Measurements from ENCODE around the gene CFH.
"Not testable (repeated sequence)": the region's sequence is repeated elsewhere in the genome, so short reads cannot be mapped to it uniquely, and the experiment has no call there.

CFH gene

DNA sequence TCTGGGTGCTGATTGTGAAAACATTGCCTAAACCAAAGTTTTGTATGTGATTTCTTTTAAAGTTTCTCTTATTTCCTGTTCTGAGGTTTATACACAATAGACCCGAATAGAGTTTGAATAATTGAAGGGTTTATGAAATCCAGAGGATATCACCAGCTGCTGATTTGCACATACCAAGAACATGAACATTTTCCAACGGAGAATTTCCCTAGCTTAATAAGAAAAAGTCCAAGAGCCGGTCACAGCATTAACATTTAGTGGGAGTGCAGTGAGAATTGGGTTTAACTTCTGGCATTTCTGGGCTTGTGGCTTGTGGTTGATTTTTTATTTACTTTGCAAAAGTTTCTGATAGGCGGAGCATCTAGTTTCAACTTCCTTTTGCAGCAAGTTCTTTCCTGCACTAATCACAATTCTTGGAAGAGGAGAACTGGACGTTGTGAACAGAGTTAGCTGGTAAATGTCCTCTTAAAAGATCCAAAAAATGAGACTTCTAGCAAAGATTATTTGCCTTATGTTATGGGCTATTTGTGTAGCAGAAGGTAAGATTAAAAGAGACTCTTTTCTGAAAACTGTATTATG is at the start of gene CFH:
Gene CFH (plus strand): TSS at position 407 of the 579 bp plus-strand sequence. CDS start 75 bp downstream, at position 482.
- DNase-seq: peak; percentile 51

DNA sequence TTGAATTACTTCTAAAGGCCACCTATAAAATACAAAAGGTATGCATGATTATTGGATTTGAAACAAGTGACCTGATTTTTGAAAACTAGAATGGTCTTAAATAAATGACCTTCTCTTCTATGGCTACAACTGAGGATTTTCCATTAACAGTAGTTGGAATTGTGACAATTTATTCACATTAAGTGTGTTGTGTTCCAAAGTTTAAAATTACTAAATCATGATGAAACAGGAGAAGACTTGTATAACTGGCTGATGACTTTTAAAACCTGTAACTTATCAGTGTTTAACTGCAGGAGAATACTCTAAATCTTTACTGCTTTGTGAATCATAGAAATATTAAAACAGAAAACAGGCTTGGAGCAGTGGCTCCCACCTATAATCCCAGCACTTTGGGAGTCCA is 48.2 kb upstream of the CFH start:
- DNase-seq: no peak

DNA sequence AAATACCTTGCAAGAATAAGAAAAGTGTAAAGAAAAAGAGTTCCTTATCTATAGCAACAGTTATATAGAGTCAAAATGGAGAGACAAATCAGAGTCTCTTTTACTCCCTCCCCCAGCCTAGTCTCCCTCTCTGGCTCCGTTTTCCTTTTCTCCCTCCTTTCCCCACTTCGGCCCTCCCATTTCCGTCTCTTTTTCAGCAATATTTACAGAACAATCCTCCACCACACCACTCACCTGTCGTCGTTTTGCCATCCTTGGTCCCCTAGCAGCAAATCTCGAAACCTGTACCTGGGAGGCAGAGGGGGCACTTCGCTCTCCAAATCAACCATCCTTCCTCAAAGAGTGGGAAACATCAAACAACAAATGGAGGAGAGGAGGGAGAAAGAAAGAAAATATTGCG is 43.9 kb upstream of the CFH start:
- DNase-seq: no peak

DNA sequence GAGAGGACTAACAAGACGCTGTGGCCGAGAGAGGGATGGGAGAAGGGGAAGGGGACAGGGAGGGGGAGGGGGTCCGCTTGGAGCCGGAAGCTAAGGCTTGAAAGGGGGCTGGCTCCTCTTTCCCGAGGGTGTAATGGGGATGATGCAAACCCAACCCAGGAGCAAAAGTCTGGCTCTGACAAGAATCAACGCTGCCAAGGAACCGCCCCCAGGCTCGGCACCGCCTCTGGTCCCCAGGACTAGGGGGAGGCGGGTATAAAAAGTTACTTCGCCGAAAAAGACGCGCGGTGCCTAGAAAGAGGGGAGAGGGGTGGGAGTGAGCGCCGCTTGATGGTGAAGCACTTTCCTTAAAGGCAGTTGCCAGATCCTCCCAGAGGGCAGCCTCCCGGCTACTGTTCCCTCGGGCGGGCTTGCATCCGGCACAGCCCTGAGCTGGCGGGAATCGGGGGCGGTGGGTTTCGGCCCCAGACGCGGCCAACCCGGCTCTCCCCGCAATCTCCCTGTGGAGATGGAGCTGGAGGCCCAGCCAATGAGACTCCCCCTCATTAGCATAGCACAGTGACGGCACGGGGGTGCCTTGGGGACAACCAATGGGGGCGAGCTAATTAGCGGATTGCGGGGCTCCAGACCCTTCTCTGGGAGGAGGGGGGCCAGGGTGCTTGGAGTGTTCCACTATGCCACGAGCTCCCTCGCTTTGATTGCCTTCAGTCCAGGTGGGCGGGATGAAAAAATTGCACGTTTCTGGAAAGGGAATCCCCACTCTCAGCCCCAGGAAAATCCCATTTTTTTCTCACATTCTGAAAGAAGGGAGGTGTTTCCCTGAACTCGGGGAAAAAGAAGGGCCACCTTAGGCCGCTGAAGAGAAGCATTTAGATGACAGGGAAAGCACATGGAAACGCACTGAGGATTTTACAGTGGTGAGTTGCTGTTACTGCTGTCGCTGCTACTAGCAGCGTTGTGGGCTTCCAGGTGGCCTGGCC is 43.2 kb upstream of the CFH start, which contains the start of gene KCNT2:
Gene KCNT2 (minus strand): TSS at position 51 of the 980 bp plus-strand sequence. CDS start 131 bp downstream, outside the sequence.
- DNase-seq: peak; percentile 21

DNA sequence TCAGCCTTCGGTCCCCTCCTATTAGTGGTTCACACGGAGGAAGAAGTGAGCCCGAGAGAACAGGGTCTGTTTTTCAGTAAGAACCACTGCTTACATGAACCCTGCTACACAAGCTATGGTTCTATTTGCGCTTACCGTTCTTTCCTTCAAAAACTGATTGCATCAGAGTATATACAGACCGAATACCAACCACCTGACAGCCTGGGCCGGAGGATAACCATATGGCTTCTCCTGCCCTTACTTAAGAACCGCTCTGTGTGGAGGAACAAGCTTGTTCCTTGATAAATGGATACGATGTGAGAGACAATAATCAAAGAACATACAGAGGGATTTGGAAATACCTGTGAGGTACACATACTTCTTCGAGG is 42.5 kb upstream of the CFH start:
- no peak for DNase-seq

DNA sequence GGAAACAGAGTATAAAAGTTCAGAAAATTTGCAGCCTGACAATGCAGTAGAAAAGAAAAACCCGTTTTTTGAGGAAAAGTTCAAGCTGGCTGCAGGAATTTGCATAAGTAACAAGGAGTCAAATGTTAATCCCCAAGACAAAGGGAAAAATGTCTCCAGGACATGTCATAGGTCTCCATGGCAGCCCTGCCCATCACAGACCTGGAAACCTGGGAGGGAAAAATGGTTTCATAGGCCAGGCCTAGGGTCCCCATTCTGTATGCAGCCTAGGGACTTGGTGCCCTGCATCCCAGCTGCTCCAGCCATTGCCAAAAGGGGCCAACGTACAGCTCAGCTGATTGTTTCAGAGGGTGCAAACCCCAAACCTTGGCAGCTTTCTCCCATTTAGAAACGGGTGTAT is 40.0 kb upstream of the CFH start:
- no peak for DNase-seq

DNA sequence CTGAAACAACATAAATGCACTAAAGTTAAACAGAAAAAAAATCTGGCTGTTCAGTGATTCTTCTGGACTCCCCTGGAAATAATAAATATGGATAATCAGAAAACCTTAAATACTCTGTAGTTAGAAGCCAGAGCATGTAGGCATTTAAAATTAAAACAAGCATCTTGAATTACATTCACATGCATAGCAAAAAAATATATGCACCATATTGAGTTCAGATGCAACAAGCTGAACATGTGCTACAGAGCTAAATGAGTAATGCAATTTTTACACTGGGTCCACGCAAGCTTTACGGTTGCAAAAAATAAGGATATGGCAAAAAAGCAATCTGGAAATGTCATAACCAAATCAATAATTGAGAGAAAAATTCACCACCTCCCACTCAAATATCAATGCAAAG is 32.1 kb upstream of the CFH start:
- DNase-seq: no peak

DNA sequence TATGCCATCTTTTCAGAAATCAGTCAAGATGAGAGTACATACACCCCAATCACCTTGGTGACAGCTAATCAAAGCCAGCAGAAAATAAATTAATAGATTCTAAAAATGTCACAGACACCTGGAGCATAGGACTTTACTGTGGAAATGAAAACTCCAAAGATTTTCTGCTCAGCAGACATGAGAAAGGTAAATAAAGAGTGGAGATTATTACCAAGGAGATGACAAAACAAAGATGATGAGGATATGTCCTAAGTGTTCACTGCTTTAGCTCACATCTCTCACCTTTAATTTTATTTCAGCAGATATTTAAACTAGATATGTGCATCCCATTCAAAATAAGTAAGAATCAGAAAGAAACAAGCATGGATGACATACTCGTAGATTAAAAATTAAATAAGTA is 28.8 kb upstream of the CFH start:
- no peak for DNase-seq

DNA sequence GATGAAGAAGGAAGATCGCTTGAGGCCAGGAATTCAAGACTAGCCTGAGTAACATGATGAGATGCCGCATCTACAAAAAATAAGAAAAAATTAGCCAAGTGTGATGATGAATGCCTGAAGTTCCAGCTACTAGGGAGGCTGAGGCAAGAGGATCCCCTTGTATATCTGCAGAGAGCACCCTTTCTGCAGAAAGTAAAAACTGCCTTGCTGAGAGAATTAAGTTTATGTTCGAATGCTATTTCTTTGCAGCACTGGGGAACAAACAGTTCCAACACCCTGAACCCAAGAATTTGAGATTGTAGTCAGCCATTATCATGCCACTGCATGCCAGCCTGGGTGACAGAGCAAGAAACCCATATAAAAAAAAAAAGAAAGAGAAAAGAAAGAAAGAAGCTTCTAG is 23.0 kb upstream of the CFH start:
- DNase-seq: no peak

DNA sequence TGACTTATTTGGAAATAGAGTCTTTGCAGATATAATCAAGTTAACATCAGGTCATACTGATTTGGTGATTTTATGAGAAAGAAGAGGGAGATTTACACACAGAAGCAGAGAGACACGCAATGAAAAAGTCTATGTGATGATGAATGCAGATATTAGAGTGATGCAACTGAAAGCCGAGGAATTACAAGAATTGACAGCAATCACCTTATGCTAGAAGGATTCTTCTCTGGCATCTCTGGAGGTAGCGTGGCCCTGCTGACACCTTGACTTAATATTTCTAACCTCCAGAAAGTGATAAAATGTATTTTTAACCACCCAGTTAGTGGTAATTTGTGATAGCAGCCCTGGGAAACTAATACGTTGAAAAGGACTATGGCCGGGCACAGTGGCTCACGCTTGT is 14.2 kb upstream of the CFH start:
- no peak for DNase-seq

DNA sequence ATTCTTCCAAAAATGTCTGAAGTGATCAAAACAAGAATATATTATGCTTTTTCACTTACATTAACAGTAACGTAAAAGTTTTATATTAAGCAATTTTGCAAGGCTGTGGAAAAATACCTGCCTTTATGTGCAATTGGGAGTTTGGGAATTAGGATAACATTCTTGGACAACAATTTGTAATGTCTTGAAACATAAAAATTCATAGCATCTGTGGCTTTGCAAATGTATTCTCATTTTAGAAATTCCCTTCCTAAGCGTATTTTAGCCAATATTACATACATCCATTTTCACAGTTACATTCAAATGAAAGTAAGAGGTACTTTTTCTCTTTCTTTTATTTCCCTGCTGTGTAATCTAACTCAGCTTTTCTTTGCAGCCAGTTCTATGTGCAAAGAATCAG is 13.4 kb upstream of the CFH start:
- no peak for DNase-seq

DNA sequence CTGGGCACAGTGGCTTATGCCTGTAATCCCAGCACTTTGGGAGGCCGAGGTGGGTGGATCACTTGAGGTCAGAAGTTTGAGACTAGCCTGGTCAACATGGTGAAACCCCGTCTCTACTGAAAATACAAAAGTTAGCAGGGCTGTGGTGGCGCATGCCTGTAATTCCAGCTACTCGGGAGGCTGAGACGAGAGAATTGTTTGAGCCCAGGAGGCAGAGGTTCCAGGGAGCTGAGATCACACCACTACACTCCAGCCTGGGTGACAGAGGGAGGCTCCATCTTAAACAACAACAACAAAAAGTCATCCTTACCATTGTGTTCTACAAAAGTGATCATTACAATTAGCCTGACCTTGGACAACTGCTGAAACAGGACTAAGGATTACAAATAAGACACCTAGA is 12.6 kb upstream of the CFH start:
- DNase-seq: not testable (repeated sequence)

DNA sequence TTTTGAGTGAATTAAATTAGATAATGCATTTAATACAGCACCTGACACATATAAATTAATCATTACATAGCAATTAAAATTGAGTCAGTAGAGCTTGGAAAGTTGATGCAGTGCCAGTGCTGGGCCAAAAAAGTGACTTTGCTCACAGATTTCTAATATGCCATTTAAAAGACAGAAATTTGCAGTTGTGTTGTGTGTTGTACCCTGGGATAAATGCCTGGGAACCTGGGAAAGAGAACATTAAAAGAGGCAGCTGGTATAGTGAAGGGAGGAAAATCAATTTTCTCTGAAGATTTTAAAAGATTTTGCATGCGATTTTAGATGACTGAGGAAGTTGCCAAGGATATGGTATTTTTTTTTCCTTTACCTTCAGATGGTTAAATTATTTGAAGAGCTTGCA is 10.9 kb upstream of the CFH start:
- DNase-seq: no peak

DNA sequence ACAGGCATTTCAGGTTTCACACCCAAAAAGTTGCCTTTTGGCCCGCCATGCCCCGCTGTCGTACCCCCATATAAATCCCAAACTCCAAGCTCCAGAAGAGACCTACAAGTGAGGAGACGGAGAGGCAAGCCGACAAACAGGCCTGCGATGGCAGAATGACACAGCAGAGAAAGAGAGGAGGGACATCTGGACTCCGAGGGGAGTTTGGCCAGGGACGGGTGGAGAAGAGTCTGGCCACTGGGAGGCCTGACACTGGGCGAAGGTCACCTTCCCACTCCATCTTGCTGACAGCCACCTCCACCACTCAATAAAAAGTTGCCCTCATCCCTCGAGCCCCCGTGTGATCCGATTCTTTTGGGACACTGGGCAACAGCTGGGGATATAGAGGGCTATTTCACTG is 1.9 kb upstream of the CFH start:
- no peak for DNase-seq

DNA sequence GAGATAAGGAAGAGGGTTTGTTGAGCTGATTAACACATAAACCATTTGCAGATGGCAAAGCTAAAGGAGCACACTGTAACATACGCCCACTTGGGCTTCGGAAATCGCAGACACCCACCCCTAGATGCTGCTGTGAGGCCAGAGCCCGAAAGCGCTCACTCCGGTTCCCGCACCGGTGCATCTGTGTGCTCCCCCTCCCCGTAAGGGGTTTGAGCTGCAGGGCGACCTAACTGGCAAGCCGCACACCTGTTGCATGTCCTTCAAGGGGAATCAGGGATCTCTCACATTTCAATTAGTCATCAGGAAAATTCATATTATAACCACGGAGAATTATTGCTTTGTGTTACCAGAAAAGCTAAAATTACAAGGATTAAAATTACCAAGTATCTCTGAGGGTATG is 1.4 kb upstream of the CFH start:
- no peak for DNase-seq

DNA sequence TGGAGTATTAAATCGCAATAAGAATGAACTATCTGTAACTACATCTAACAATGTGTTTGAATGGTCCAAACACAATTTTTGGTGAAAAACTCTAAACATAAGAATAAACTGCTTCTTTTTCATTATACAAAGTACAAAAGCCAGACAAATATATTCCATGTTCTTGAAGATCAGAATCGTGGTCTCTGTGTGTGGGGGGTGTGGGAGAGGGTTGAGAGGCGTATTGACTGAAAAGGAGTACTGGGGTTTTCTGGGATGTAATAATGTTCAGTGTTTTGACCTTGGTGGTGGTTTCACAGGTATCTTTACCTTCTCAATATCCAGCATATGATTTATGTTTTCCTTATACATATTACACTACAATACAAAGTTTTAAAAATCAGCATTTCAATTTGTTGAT is 764 bp upstream of the CFH start:
- no peak for DNase-seq

DNA sequence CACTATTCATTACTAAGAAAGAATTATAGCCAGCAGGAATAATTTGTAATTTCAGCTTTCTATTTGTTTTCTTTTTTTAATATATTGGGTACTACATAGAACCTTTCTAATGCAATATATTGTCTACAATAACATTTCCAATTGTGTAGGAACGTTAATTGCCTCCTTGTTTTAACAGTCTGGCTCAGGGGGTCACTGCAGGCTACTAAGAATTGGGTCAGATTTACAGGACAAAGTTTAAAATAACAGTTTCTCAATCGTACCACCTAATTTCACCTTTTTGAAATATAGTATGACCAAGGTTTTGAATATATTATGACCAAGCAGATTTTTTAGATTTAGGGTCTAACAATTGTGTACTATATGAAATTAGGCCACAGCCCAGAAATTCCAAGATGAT is 2.4 kb downstream of the CFH start:
- DNase-seq: no peak

DNA sequence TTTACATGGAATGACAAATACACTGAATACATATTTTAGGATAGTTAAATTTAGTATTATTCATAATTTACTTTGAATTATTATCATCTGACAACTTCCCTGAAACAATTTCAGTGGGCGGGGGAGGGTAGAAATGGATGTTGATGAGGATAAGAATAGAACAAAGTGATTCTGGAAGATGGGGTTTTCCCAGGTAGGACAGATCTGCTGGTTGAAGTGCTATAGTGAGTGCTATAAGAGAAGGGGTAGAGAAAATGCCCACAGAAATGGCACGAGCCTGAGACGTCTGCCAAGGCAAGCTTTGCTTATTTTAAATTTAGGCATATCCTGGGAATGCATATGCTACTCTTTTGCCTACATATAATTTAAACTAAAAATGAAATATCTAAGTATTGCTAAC is 3.2 kb downstream of the CFH start:
- DNase-seq: no peak

DNA sequence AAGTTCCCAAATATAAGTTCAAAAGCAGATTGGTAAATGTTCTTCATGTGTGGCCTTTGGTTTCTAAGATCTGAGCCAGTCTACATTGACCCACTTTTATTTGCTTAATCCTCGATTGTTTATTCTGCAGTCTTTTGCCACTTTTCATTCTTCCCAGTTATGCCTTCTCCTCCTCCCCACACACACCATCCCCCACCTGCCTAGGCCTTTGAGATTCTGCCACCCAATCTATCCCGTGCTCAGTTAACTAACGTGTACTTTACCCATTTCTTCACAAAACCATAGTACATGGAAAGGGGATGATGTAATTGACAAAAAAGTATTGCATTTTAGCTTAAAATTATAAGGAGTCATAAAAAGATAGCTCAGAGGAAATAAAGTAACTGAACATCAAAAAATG is 3.7 kb downstream of the CFH start:
- DNase-seq: no peak

DNA sequence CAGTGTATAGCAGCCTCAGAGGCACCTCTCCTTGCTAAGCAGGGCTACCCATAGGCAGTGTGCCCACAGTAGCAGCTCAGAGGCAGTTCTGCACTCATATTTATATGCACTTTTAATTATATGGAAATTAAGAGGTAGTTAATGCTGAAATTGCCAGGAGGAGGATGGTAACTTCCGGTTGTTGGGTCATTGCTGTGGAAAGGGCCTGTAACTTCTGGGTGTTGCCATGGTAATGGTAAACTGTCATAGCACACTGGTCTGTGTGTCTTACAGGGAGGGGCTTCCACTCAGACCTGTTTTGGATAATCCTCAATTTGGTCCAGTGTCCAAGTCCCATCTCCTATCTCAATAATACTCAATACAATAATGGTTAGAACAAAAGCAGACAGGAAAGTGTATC is 7.6 kb downstream of the CFH start:
- DNase-seq: no peak

DNA sequence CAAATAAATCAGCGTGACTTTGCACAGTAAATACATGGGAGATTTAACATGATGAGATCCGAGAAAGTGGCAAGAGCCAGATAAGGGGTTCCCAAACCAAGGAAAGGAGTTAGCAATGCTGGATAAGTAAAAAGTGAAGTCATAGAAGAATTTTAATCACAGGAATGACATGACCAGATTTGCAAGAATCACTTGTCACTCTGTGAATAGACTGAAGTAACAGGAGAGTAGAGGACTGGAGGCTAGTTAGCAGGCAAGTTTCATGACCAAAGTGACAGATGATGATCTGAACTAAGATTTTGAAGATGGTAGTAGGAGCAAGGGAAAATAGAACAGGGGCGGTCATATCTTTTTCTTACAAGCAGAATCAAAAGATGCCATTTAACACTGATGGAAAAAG is 8.4 kb downstream of the CFH start:
- no peak for DNase-seq

DNA sequence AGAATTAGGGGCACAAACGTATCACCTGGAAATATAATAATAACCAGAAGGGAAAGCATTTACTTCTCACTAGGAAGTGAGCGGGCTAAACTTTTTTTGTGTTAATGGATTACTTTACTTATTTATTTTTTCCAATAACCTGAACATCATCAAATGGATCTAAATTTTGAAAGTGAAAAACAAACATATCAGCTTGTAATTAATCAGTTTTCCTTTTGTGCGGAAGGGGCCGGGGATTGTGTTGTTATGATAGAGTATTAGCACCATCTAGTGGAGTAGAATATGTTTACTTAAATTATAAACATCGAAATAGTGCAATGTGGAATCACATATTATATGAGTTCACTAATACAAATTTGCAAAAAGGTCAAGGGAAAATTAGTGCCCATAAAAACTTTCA is 9.0 kb downstream of the CFH start:
- peak; percentile 77 for DNase-seq

DNA sequence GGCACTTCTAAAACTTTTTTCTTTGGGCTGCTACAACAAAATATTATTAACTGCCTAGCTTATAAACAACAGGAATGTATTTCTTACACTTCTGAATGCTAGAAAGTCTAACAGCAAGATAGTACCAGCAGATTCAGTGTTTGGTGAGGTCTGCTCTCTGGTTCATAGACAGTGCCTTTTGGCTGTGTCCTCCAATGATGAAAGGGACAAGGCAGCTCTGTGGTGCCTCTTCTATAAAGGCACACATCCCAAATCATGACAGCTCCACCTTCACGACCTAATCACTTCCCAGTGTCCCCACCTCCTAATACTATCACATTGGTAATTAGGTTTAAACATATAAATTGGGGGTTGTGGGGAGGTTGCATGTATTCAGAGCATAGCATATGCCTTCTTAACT is 9.5 kb downstream of the CFH start:
- no peak for DNase-seq

DNA sequence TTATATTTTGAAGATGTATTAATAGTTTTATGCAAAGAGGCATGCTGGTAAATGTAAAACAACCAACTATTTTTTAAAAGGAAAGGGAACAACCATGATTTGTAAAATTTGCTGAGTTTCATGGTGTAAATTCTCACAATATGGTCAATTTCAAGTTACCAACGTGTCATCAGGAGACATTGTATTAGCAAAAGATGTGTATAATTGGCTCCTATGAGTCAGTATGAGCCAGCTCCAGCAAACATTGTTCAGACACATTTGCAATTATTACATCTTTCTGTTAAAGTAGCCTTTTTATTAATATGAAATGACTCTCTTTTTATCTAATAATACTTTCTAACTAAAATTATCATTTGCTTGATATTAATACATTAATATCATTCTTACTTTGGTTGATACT is 15.3 kb downstream of the CFH start:
- DNase-seq: no peak

DNA sequence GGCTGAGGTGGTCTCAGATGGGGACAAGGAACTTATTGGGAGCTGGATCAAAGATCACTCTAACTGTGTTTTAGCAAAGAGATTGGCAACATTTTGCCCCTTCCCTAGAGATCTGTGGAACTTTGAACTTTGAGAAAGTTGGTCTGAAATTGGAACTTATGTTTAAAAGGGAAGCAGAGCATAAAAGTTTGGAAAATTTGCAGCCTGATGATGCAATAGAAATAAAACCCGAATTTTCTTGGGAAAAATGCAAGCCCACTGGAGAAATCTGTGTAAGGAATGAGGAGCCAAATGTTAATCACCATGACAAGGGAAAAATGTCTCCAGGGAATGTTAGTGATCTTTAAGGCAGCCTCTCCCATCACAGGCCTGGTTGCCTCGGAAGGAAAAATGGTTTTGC is 17.2 kb downstream of the CFH start:
- no peak for DNase-seq
